ENCODE measurements around the gene HMGXB3.

- TF ChIP-seq ZNF274 (IDR thresholded peaks at IDR 0.05; ENCODE audit: low read depth, low read length) (no peak), YY1 (IDR thresholded peaks at IDR 0.05; ENCODE audit: insufficient read depth, insufficient read length) (no peak)
Observed at GRCh38 chr5:149981206-149981605, 19.3 kb upstream of the HMGXB3 start.

Data from NT2/D1 (cell line).